KMS-11 (cell line): ENCODE results near the gene SHC2.

ENCODE experiments used
- H2AFZ ChIP-seq: fragments of 200-600 bp; sonication (generic); 2 replicates; pipeline ENCODE4 v1.6.1; 2016; ENCODE audit warnings: antibody characterized with exemption, mixed run types, low read depth
- H3K27ac ChIP-seq: fragments of 200-600 bp; sonication (generic); 2 replicates; pipeline ENCODE4 v1.6.1; 2016; ENCODE audit warnings: mild to moderate bottlenecking, mixed run types
- H3K27me3 ChIP-seq: fragments of 200-600 bp; sonication (generic); 2 replicates; pipeline ENCODE4 v1.6.1; 2017; ENCODE audit warnings: mild to moderate bottlenecking, low read depth, mixed run types, moderate library complexity; ENCODE audit not compliant: insufficient read depth
- H3K36me3 ChIP-seq: fragments of 200-600 bp; sonication (generic); 2 replicates; pipeline ENCODE4 v1.6.1; 2017; ENCODE audit warnings: mild to moderate bottlenecking, mixed run types; ENCODE audit not compliant: insufficient read depth
- H3K4me1 ChIP-seq: fragments of 200-600 bp; sonication (generic); 2 replicates; pipeline ENCODE4 v1.6.1; 2016; ENCODE audit warnings: mild to moderate bottlenecking, low read depth, mixed run types; ENCODE audit not compliant: poor library complexity, severe bottlenecking
- H3K4me2 ChIP-seq: fragments of 200-600 bp; sonication (generic); 2 replicates; pipeline ENCODE4 v1.7.0; 2016; ENCODE audit warnings: mild to moderate bottlenecking, mixed run types
- H3K4me3 ChIP-seq: fragments of 200-600 bp; sonication (generic); IDR thresholded peaks from 2 replicates; pipeline ENCODE4 v1.6.1; 2017; ENCODE audit warnings: low read depth, low read length, mixed read lengths; ENCODE audit not compliant: insufficient read depth
- H3K79me2 ChIP-seq: fragments of 200-600 bp; sonication (generic); 2 replicates; pipeline ENCODE4 v1.6.1; 2016; ENCODE audit warnings: low read depth, mixed run types; ENCODE audit not compliant: insufficient read depth
- H3K9ac ChIP-seq: fragments of 200-600 bp; sonication (generic); 2 replicates; pipeline ENCODE4 v1.6.1; 2016; ENCODE audit warnings: mild to moderate bottlenecking, mixed run types
- H4K20me1 ChIP-seq: fragments of 200-600 bp; sonication (generic); 2 replicates; pipeline ENCODE4 v1.6.1; 2016; ENCODE audit warnings: mild to moderate bottlenecking, mixed run types; ENCODE audit not compliant: insufficient read depth
- CTCF ChIP-seq: fragments of 200-600 bp; sonication (generic); conservative IDR thresholded peaks from 2 replicates; pipeline ENCODE4 v1.6.1; 2017; ENCODE audit warnings: low read depth, mild to moderate bottlenecking, antibody characterized with exemption, low read length, moderate library complexity, mixed read lengths

SHC2 gene

GRCh38 chr19:444677-445210, 16.1 kb downstream of the SHC2 start:
- Histone ChIP-seq H4K20me1 (no peaks in the 10 kb centered on the region), H3K4me1 (no peaks in the 10 kb centered on the region), H2AFZ (no peak overlapping the region), H3K27me3 (peaks cover 51% of the 10 kb centered on the region), H3K9ac (no peak overlapping the region), H3K79me2 (no peaks in the 10 kb centered on the region), H3K4me3 (no peak overlapping the region), H3K27ac (no peak overlapping the region), H3K4me2 (no peak overlapping the region), H3K36me3 (no peaks in the 10 kb centered on the region)
- no peak for TF ChIP-seq CTCF

GRCh38 chr19:443005-443404, 17.8 kb downstream of the SHC2 start:
- Histone ChIP-seq H3K4me2 (no peak overlapping the region), H2AFZ (no peak overlapping the region), H3K4me1 (no peaks in the 10 kb centered on the region), H3K79me2 (no peaks in the 10 kb centered on the region), H3K4me3 (no peak overlapping the region), H3K27me3 (peaks cover 48% of the 10 kb centered on the region), H3K36me3 (no peaks in the 10 kb centered on the region), H4K20me1 (no peaks in the 10 kb centered on the region), H3K9ac (no peak overlapping the region), H3K27ac (no peak overlapping the region)
- no peak for TF ChIP-seq CTCF

- Histone ChIP-seq H3K4me2 (no peak overlapping the region), H3K36me3 (no peaks in the 10 kb centered on the region), H3K4me3 (no peak overlapping the region), H3K27me3 (peaks cover 47% of the 10 kb centered on the region), H3K79me2 (no peaks in the 10 kb centered on the region), H3K27ac (no peak overlapping the region), H2AFZ (no peak overlapping the region), H3K4me1 (no peaks in the 10 kb centered on the region), H4K20me1 (no peaks in the 10 kb centered on the region), H3K9ac (no peak overlapping the region)
- TF ChIP-seq CTCF, result no peak
Measured at GRCh38 chr19:442085-442484, 18.7 kb downstream of the SHC2 start.

- no peak for TF ChIP-seq CTCF
- Histone ChIP-seq H3K36me3 (no peaks in the 10 kb centered on the region), H3K4me2 (no peak overlapping the region), H3K79me2 (no peaks in the 10 kb centered on the region), H2AFZ (no peak overlapping the region), H3K27ac (no peak overlapping the region), H3K9ac (no peak overlapping the region), H4K20me1 (no peaks in the 10 kb centered on the region), H3K4me3 (no peak overlapping the region), H3K27me3 (peaks cover 43% of the 10 kb centered on the region), H3K4me1 (no peaks in the 10 kb centered on the region)
Measured at GRCh38 chr19:441213-441836, 19.5 kb downstream of the SHC2 start.
